ENCODE results near the gene ALOX12B.
"Not testable (repeated sequence)": the region's sequence is repeated elsewhere in the genome, so short reads cannot be mapped to it uniquely, and the experiment has no call there.

The ALOX12B gene

DNA sequence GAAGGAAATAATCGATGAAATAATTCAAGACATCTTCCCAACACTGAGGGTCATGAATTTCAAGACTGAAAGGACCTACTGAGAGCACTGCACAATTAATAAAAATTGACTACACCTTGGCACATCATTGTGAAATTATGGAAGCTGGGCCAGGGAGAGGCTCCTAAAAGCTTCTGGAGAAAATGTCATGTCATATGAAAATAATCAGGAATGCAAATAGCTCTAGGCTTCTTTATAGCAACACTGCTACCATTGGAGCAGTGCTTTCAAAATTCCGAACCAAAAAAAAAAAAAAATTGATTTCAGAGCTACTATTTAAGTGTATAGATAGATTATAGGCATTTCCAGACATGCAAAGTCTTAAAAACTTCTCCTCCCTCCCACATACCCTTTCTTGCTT lies 55.1 kb downstream of the ALOX12B start:
- DNase-seq = no peak
- no peaks in the 10 kb centered on the region for H3K36me3 ChIP-seq (replicated peaks)
- H3K27ac ChIP-seq = no peak overlapping the region
- peaks cover 2% of the 10 kb centered on the region for H3K27me3 ChIP-seq (replicated peaks)
- in situ Hi-C loops (cut with HindIII; ENCODE audit: low pct_ligation_motif_present, low sequenced_read_pairs) = no loop called here
- TF ChIP-seq, protein P1, sequence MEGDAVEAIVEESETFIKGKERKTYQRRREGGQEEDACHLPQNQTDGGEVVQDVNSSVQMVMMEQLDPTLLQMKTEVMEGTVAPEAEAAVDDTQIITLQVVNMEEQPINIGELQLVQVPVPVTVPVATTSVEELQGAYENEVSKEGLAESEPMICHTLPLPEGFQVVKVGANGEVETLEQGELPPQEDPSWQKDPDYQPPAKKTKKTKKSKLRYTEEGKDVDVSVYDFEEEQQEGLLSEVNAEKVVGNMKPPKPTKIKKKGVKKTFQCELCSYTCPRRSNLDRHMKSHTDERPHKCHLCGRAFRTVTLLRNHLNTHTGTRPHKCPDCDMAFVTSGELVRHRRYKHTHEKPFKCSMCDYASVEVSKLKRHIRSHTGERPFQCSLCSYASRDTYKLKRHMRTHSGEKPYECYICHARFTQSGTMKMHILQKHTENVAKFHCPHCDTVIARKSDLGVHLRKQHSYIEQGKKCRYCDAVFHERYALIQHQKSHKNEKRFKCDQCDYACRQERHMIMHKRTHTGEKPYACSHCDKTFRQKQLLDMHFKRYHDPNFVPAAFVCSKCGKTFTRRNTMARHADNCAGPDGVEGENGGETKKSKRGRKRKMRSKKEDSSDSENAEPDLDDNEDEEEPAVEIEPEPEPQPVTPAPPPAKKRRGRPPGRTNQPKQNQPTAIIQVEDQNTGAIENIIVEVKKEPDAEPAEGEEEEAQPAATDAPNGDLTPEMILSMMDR (IDR thresholded peaks at IDR 0.05; ENCODE audit: low read depth, low read length, missing control alignments) = no peak
- no peak overlapping the region for H3K4me3 ChIP-seq (ENCODE audit: low read depth, low read length)

DNA sequence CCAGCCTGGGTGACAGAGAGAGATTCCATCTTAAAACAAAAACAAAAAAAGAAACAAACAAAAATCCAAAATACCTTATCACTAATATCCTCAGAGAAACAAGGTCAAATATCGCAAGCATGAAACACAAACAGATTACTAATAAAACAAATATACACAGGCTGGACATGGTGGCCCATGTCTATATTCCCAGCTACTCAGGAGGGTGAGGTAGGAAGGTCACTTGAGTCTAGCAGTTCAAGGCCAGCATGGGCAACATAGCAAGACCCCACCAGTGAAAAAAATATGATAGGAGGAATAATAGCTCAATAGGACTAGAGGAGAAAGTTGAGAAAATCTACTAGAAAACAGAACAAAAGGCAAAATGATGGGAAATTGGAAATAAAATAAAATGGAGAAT lies 55.6 kb downstream of the ALOX12B start:
- Histone ChIP-seq H3K27ac (no peak overlapping the region), H3K27me3 (replicated peaks) (peaks cover 2% of the 10 kb centered on the region), H3K36me3 (replicated peaks) (no peaks in the 10 kb centered on the region), H3K4me3 (ENCODE audit: low read depth, low read length) (no peak overlapping the region)
- TF ChIP-seq, protein P1 (IDR thresholded peaks at IDR 0.05; ENCODE audit: low read depth, low read length, missing control alignments) = no peak
- no peak for DNase-seq
- in situ Hi-C loops (cut with HindIII; ENCODE audit: low pct_ligation_motif_present, low sequenced_read_pairs) = no loop called here

DNA sequence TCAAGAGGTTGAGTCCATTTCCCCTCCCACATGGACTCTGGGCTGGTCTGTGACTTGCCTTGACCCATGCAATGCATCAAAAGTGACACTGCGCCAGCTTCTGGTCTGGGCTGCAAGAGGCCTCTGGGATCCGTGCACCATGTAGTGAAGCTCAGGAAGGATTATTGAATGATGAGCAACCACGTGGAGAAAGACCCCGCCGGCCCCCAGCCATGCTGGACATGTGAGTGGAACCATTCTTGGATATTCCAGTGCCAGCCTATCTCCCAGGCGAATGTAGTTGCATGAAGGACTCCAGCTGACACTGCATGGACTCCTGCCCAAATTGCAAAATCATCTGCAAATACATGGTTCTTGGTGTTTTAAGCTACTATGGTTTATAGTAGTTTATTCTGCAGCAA lies 56.3 kb downstream of the ALOX12B start:
- TF ChIP-seq, protein P1 (IDR thresholded peaks at IDR 0.05; ENCODE audit: low read depth, low read length, missing control alignments) = no peak
- Histone ChIP-seq H3K36me3 (replicated peaks) (no peaks in the 10 kb centered on the region), H3K27me3 (replicated peaks) (peaks cover 2% of the 10 kb centered on the region), H3K4me3 (ENCODE audit: low read depth, low read length) (no peak overlapping the region), H3K27ac (no peak overlapping the region)
- in situ Hi-C loops (cut with HindIII; ENCODE audit: low pct_ligation_motif_present, low sequenced_read_pairs) = no loop called here
- no peak for DNase-seq

DNA sequence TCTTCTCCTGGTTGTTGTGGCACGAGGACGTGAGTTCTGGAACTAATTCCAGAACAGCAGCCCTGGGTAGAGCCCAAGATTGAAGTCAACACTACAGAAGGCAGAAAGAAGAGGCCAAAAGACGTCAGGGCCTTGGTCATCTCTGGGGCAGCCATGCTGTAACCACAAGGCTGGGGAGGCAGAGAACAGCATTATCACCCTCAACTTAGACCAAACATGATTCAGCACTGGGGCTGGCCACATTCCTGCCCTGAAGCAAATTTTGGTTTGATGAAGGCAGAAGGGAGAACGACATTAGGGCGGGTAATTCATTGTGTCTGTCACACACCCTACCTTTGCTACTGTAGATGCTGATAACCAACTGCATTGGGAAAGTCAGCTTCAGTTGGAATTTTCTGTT lies 58.4 kb downstream of the ALOX12B start:
- Histone ChIP-seq H3K27me3 (replicated peaks) (peaks cover 2% of the 10 kb centered on the region), H3K27ac (no peak overlapping the region), H3K36me3 (replicated peaks) (no peaks in the 10 kb centered on the region), H3K4me3 (ENCODE audit: low read depth, low read length) (no peak overlapping the region)
- TF ChIP-seq, protein P1 (IDR thresholded peaks at IDR 0.05; ENCODE audit: low read depth, low read length, missing control alignments) = no peak
- no peak for DNase-seq
- in situ Hi-C loops (cut with HindIII; ENCODE audit: low pct_ligation_motif_present, low sequenced_read_pairs) = no loop called here

DNA sequence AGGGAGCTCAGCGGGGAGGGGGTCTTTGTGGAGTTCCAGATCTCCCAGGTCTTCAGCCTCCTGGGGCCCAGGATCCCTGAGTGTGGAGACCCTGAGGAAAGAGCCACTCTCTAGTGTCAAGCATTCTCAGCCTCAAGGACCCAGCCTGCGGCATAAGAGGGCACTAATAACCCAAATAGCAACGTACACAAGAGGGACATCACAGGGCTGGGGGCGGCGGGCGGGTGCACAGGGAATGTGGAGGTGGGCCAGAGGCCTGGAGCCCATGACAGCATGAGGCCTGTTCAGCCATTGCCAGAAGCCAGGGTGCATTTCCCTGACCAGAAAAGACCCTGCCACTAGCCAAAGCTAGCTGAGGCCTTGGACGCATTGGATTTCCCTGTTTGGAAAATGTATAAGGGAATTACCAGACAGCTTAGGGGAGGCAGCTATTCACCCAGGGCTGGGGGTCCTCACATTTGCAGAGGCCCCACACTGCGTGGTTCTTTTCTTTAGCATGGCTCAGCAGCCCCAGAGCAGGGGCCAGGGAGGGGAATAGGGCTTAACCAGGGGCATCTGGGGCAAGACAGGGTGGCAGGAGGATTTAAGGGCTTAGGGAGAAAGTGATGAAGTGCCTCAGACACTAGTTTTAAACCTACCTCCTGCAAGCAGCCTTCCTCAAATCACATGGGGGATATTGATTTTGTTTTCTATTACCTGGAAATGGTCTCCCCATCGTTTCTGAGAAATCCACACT lies 62.2 kb downstream of the ALOX12B start:
- H3K27ac ChIP-seq = no peak overlapping the region
- in situ Hi-C loops (cut with HindIII; ENCODE audit: low pct_ligation_motif_present, low sequenced_read_pairs) = no loop called here
- peaks cover 2% of the 10 kb centered on the region for H3K27me3 ChIP-seq (replicated peaks)
- H3K36me3 ChIP-seq (replicated peaks) = no peaks in the 10 kb centered on the region
- no peak overlapping the region for H3K4me3 ChIP-seq (ENCODE audit: low read depth, low read length)
- TF ChIP-seq, protein P1 (IDR thresholded peaks at IDR 0.05; ENCODE audit: low read depth, low read length, missing control alignments) = no peak
- DNase-seq = no peak

DNA sequence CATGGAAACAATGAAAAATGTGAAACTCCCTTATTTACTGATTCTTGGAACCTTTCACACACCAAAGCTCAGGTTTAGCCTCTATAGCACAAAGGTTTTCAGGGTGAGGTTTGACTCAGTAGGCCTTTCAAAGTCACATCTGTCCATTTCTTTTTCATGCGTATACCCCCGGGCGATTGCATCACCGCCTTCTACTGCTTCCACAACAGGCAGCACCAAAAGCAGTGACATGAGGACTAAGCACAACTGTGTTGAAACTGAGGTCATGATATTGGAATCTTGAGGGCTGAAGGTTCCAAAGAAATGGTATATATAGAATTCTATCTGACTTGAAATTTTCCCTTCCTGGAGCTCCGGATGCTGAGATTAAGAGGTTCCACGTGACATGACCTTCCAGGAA lies 63.4 kb downstream of the ALOX12B start:
- in situ Hi-C loops (cut with HindIII; ENCODE audit: low pct_ligation_motif_present, low sequenced_read_pairs); H3K27me3 ChIP-seq (replicated peaks); H3K36me3 ChIP-seq (replicated peaks); H3K4me3 ChIP-seq (ENCODE audit: low read depth, low read length); H3K27ac ChIP-seq: not testable (repeated sequence)
- peak; percentile 11 for DNase-seq

Data from brain microvascular endothelial cell (primary cell).